GM10847 (cell line): Measurements from ENCODE around the gene COL5A1.

Source experiments
- POLR2A ChIP-seq: IDR thresholded peaks from 2 replicates; pipeline ENCODE4 v1.6.1; 2011; ENCODE audit not compliant: insufficient read length; ENCODE audit errors: extremely low read depth

COL5A1 gene

DNA sequence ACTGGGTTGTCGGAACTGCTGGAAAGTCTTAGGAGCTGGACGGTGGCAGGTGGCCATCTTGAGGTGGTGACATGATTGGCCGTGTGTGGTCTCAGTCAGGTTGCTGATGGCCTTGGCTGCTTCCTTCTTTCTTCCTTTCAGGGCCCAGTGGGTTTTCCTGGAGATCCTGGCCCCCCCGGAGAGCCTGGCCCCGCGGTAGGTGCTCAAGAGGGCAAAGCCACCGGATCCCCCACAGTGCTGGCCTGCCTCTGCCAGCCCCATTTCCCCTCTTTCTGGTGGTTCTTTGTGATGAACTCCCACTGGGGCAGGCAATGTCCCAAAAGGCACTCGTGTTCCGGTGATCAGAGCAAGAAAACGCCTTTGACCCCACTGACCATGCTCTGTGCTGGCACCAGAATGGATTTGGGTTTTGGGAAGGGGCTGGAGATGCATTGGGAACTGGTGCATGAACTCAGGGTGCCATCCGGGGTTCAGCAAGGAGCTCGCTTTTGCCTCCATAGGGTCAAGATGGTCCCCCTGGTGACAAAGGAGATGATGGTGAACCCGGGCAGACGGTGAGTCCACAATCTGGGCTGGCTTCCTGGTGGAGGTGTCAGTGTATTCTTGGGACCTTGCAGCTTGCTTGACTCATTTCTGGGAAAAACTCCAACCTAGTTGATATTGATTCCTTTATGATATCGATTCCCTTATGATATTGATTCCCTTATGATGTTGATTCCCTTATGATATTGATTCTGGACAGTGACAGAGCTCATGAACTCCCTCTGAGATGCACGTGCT is 174.0 kb downstream of the COL5A1 start:
- TF ChIP-seq POLR2A = no peak

- no peak for TF ChIP-seq POLR2A
Measured at GRCh38 chr9:134816264-134816663, 174.7 kb downstream of the COL5A1 start.

GRCh38 chr9:134818000-134818568 is 176.5 kb downstream of the COL5A1 start:
- TF ChIP-seq POLR2A = no peak

DNA sequence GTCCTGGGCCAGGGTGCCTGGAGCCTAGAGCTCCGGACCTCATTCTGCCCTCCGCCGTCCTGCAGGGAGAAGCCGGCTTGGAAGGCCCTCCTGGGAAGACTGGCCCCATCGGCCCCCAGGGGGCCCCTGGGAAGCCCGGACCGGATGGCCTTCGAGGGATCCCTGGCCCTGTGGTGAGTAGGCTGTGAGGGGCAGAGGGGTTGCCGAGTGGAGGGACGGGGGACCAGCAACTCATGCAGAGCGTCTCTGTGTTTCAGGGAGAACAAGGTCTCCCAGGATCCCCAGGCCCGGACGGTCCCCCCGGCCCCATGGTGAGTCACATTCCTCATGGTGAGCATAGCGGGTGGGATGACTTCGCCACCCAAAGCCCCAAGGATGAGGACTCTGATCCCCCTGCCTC is 177.0 kb downstream of the COL5A1 start:
- TF ChIP-seq POLR2A = no peak

- no peak for TF ChIP-seq POLR2A
Measured at GRCh38 chr9:134820901-134821300, 179.3 kb downstream of the COL5A1 start.

- TF ChIP-seq POLR2A = no peak
Measured at GRCh38 chr9:134822541-134822940, 180.9 kb downstream of the COL5A1 start.

GRCh38 chr9:134823623-134824022 is 182.0 kb downstream of the COL5A1 start:
- TF ChIP-seq POLR2A = no peak

DNA sequence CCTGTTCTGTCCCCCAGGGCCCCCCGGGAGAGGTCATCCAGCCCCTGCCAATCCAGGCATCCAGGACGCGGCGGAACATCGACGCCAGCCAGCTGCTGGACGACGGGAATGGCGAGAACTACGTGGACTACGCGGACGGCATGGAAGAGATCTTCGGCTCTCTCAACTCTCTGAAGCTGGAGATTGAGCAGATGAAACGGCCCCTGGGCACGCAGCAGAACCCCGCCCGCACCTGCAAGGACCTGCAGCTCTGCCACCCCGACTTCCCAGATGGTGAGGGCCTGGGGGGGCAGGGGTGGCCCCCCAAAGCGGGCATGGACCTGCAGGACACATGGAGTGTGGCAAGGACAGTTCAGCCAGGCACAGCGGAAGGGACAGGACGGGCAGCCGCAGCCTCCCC is 183.0 kb downstream of the COL5A1 start:
- TF ChIP-seq POLR2A = no peak

GRCh38 chr9:134825025-134825424 is 183.4 kb downstream of the COL5A1 start:
- no peak for TF ChIP-seq POLR2A

DNA sequence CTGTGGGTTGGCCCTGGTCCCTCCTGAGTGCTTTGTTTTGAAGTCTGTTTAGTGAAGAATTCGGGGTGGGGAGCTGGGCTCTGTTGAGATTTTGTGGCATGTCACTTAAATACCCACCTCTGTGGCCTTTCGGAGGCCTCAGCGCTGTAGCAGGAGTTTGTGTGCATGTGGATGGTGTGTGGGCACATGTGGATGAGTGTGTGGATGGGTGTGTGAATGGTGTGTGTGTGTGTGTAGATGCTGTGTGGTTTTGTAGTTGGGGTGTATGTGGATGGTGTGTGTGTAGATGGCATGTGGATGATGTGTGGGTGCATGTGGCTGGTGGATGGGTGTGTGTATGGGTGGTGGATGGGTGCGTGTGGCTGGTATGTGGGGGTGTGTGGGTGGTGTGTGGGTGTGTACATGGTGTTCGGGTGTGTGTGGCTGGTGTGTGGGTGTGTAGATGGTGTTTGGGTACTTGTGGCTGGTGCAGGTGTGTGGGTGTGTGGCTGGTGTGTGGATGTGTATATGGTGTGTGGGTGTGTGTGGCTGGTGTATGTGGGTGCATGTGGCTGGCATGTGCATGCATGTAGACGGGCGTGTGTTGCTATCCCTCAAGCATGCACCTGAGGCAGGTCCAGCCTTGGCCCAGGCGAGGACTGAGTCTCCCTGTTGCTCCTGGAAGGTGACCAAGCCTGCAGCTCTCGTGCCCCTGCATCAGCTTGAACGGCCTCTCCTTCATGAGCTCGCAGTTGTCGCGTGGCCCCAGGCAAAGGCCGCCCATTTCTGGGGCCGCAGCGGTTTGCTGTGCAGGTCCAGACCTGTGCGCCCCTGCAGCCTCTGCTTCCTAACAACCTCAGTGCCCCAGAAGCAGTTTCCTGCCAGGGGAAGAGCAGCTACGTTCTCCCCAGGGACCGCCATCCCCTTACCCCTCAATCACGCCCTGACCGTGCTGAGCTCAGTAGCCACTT is 185.0 kb downstream of the COL5A1 start:
- TF ChIP-seq POLR2A = no peak

DNA sequence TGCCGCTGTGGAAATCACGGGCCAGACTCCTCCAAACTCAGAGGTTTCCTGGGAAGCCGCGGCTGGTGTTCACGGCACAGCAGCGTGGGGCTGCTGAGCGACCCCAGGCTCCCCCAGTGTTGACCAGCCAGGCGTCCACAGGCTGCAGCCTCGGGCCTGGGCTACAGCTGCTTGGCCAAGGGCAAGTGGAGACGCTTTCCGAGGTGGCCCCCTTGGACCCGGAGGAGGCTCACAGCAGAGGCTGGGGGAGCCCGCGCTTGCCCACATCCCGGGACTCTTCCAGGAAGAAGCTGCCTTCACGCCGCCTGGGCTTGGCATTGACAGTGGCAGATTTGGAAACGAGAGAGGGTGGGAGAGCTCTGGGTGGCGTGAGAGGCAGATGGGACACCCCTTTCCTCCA is 186.0 kb downstream of the COL5A1 start:
- TF ChIP-seq POLR2A = no peak

DNA sequence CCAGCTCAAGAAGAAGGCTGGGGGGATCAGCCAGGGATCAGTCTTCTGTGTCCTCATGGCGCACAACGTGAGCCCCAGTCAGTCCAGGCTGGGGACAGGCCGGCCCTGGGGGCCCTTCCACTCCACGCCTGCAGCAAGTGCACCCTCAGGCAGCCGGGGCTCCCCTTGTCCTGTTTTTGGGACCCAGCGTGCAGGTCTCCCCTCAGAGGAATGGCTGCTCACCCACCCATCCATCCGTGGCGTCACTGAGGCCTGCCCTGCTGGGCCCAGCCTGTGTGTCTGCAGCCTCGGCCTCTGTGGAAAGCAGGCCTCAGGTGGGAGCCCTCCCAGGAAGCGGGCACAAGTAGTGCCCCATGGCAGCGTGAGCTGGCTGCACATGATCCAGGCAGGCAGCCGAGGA is 186.4 kb downstream of the COL5A1 start:
- TF ChIP-seq POLR2A = no peak

GRCh38 chr9:134828892-134829291 is 187.3 kb downstream of the COL5A1 start:
- TF ChIP-seq POLR2A = no peak

DNA sequence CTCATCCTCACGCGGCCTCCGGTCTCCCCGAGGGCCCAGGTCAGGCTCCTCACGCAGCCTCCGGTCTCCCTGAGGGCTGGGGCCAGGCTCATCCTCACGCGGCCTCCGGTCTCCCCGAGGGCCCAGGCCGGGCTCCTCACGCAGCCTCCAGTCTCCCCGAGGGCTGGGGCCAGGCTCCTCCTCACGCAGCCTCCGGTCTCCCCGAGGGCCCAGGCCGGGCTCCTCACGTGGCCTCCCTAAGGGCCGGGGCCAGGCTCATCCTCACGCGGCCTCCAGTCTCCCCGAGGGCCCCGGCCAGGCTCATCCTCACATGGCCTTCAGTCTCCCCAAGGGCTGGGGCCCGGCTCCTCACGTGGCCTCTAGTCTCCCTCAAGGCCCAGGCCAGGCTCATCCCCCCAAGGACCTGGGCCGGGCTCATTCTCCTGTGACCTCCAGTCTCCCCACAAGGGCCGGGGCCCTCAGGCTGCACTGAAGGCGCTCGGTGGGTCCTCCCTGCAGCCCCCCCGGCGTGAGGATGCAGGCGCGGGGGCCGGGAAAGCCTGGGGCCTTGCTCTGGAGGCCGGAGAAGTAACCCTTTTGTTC is 187.8 kb downstream of the COL5A1 start:
- no peak for TF ChIP-seq POLR2A

DNA sequence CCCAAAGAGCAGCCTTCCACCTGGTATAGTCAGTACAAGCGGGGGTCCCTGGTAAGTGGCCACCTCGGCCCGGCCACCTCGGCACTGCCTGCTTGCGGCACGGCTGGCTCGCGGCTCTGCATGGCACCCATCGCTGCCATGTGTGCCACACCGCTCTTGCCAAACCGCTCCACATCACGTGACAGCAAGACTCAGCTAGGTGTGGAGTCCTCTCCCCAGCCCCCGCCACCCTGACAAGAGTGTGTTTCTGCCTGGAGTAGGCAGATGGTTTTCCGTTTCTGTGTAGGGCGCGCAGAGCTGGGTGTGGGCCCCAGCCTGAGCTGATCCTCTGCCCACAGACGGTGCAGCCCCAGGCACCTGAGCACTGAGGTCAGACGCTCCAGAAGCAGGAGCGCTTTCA is 188.5 kb downstream of the COL5A1 start:
- no peak for TF ChIP-seq POLR2A

DNA sequence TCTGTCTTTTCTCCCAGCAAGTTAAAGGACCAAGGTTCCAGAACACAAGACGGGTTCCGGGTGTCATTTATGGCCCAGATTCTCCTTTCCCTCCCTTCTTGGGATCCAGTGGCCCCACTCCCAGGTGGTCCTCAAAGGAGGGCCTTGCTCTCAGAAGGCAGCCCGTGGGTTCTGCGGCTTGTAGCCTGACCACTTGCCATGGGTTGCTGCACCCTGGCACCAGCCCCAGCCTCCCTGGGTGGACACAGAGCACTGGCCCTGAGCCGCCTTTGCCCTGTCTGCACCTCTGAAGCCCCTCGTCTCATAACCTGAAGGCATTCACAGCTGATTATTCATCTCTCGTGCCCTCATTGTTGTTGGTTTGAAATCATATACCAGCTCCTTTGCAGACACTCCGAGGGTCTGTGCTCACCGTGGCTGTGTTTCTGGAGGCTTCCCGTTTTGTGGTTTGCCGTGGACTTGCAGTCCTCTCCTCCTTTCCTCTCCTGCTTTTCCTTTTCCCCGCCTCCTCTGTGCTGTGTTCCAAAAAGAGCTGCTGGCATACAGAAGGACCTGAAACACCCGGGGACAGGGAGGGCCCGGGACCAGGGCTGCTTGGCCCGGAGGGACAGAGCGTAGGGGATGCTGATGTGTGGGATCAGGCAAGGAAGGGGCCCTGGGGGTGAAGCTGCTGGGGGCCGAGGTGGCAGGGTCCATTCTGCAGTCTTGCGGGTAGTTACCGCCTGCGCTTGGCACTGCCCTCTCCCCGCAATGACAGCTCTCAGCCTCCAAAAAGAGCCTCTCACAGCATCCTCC is 189.5 kb downstream of the COL5A1 start:
- no peak for TF ChIP-seq POLR2A
